ENCODE measurements around the gene NDUFS2.

Gene NDUFS2

GRCh38 chr1:161196111-161196510, 6.1 kb upstream of the NDUFS2 start:
- DNase-seq (ENCODE audit: low spot score) = no peak

GRCh38 chr1:161196521-161197451, 5.4 kb upstream of the NDUFS2 start:
- no peak for DNase-seq (ENCODE audit: low spot score)

GRCh38 chr1:161197560-161198193, 4.5 kb upstream of the NDUFS2 start:
- DNase-seq (ENCODE audit: low spot score) = no peak

- peak; percentile 57 for DNase-seq (ENCODE audit: low spot score)
Measured at GRCh38 chr1:161198194-161198896, 3.8 kb upstream of the NDUFS2 start.

- DNase-seq (ENCODE audit: low spot score) = peak; percentile 95
Measured at GRCh38 chr1:161198897-161199431, 3.2 kb upstream of the NDUFS2 start, which contains the start of gene ADAMTS4. Gene ADAMTS4 (minus strand): TSS chr1:161199054. CDS start chr1:161198627, 427 bp downstream.

- DNase-seq (ENCODE audit: low spot score) = no peak
Measured at GRCh38 chr1:161199506-161200139, 2.5 kb upstream of the NDUFS2 start.

GRCh38 chr1:161200421-161200991, 1.7 kb upstream of the NDUFS2 start:
- peak; percentile 94 for DNase-seq (ENCODE audit: low spot score)

- DNase-seq (ENCODE audit: low spot score) = peak; percentile 61
Measured at GRCh38 chr1:161200992-161201835, 953 bp upstream of the NDUFS2 start.

- DNase-seq (ENCODE audit: low spot score) = no peak
Measured at GRCh38 chr1:161206411-161207140, 4.4 kb downstream of the NDUFS2 start.

- DNase-seq (ENCODE audit: low spot score) = no peak
Measured at GRCh38 chr1:161207173-161207572, 5.0 kb downstream of the NDUFS2 start.

GRCh38 chr1:161209790-161210409, 7.7 kb downstream of the NDUFS2 start:
- DNase-seq (ENCODE audit: low spot score) = no peak

- no peak for DNase-seq (ENCODE audit: low spot score)
Measured at GRCh38 chr1:161214369-161214768, 12.2 kb downstream of the NDUFS2 start.

- no peak for DNase-seq (ENCODE audit: low spot score)
Measured at GRCh38 chr1:161215076-161215475, 12.9 kb downstream of the NDUFS2 start, which contains the start of gene FCER1G. Gene FCER1G (plus strand): TSS chr1:161215295. CDS start chr1:161215322, 27 bp downstream.

- no peak for DNase-seq (ENCODE audit: low spot score)
Measured at GRCh38 chr1:161216945-161217712, 15.0 kb downstream of the NDUFS2 start.

GRCh38 chr1:161217831-161218230, 15.7 kb downstream of the NDUFS2 start:
- no peak for DNase-seq (ENCODE audit: low spot score)

GRCh38 chr1:161218301-161219077, 16.3 kb downstream of the NDUFS2 start:
- DNase-seq (ENCODE audit: low spot score) = no peak

GRCh38 chr1:161219078-161219892, 17.1 kb downstream of the NDUFS2 start:
- no peak for DNase-seq (ENCODE audit: low spot score)

Measured in putamen (tissue), 1 donor.